GM19452 (cell line): ENCODE results near the gene HSPA1B.
"Not testable (repeated sequence)": the region's sequence is repeated elsewhere in the genome, so short reads cannot be mapped to it uniquely, and the experiment has no call there.

Experiments used
- ATAC-seq: cut with Tn5 transposase; IDR thresholded peaks from one replicate; pipeline ENCODE4 v1.9.1; 2021; ENCODE audit not compliant: unreplicated experiment

The HSPA1B gene

DNA sequence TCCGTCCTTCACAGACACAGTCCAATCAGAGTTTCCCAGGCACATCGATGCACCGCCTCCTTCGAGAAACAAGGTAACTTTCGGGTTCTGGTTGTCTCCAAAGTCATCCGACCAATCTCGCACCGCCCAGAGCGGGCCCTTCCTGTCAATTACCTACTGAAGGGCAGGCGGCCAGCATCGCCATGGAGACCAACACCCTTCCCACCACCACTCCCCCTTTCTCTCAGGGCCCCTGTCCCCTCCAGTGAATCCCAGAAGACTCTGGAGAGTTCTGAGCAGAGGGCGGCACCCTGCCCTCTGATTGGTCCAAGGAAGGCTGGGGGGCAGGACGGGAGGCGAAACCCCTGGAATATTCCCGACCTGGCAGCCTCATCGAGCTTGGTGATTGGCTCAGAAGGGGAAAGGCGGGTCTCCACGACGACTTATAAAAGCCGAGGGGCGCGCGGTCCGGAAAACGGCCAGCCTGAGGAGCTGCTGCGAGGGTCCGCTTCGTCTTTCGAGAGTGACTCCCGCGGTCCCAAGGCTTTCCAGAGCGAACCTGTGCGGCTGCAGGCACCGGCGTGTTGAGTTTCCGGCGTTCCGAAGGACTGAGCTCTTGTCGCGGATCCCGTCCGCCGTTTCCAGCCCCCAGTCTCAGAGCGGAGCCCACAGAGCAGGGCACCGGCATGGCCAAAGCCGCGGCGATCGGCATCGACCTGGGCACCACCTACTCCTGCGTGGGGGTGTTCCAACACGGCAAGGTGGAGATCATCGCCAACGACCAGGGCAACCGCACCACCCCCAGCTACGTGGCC, at the start of gene HSPA1B:
Gene HSPA1B, plus strand, starts transcription at position 453 of the 794 bp plus-strand sequence. Its CDS starts 213 bp downstream, at position 666.
- peak; percentile 61 for ATAC-seq

GRCh38 chr6:31778193-31778592, 49.3 kb upstream of the HSPA1B start:
- ATAC-seq, result no peak

- no peak for ATAC-seq
Measured at GRCh38 chr6:31778999-31779885, 48.3 kb upstream of the HSPA1B start.

DNA sequence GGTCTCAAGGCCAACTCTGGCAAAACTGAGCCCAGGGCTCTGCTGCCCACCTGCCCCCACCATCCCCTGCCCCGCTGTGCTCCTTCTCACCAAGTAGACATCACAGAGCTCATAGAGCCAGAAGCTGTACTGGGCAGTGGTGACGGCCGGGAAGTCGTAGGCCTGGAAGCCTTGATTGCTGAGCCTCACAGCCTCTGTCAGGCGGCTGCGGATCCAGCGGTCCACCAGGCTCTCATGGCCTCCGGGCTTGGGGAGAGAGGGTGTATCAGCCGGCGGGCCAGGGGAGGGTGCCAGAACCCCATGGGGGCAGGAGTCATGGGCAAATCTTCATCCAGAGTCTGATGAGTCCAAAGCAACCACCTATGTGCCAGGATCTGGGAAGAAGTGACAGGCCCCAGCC, 47.6 kb upstream of the HSPA1B start:
- ATAC-seq, result no peak

DNA sequence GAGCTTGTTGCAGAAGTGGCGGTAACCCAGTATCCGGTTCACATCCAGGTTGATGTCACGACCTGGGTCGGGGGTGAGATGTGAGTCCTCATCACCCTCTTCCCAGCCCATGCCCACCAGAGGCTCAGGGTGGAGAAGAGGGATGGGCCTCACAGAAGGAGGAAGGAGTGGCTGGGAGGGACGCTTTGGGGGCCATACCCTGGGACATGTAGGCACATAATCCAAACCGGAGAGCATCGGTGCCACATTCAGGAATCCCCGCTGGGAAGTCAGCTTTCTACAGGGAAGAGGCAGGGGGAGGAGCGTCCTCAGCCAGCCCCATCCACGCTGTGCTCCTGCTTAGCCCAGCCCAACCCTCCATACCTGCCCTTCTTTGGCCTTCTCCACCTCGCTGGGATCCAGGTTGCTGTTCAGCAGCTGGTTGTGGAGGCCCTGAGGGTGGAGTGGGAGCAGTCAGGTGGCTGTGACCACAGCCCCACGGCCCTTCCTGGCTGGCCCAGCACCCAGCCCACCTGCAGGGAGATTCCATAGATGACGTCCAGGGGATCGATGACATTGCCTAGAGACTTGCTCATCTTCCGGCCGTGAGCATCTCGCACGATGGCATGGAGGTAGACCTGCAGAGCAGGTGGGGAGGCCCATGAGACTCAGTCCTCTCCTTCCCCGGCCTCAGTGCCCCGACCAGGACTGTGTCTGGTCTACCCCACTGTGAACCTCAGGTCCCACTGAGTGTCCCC, 46.9 kb upstream of the HSPA1B start:
- no peak for ATAC-seq

DNA sequence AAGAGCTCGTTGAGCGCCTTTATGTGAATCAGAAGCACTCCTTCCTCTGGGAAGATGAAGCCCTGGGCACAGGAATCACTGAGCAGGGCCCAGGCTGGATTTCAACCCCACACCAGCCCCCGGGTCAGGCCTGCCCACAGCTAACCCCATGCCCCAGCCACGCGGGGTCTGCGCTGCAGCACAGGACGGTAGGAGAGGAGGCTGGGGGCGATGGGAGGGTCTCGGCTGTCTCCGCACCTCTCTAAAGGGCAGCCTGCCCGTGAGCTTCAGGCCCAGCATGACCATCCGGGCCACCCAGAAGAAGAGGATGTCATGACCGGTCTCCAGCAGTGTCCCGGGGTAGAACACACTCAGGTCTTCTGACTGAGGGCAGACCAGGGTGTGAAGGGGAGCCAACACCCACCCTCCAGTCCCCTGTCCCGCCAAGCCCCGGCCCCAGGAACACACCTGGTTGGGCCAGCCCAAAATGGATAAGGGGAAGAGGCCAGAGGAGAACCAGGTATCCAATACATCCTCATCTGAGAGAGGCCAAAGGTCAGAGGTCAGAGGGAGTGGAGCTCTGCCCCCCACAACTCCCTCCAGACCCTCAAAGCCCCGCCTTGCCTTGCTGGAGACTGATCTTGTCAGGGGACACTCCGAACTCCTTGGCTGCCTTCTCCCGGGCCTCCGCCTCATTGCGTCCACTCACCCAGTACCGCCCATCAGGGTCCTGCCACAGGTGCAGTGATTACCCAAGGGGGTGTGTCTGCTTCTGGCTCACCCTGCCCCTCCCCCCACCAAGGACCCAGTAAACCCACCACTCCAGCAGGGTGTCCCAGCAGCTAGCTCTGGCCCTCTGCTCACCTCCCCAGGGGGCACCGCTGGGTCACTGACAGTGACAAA, 46.1 kb upstream of the HSPA1B start:
- no peak for ATAC-seq

GRCh38 chr6:31782126-31782855, 45.2 kb upstream of the HSPA1B start:
- ATAC-seq, result no peak

GRCh38 chr6:31784098-31784925, 43.2 kb upstream of the HSPA1B start:
- no peak for ATAC-seq

GRCh38 chr6:31785475-31785874, 42.1 kb upstream of the HSPA1B start:
- no peak for ATAC-seq

DNA sequence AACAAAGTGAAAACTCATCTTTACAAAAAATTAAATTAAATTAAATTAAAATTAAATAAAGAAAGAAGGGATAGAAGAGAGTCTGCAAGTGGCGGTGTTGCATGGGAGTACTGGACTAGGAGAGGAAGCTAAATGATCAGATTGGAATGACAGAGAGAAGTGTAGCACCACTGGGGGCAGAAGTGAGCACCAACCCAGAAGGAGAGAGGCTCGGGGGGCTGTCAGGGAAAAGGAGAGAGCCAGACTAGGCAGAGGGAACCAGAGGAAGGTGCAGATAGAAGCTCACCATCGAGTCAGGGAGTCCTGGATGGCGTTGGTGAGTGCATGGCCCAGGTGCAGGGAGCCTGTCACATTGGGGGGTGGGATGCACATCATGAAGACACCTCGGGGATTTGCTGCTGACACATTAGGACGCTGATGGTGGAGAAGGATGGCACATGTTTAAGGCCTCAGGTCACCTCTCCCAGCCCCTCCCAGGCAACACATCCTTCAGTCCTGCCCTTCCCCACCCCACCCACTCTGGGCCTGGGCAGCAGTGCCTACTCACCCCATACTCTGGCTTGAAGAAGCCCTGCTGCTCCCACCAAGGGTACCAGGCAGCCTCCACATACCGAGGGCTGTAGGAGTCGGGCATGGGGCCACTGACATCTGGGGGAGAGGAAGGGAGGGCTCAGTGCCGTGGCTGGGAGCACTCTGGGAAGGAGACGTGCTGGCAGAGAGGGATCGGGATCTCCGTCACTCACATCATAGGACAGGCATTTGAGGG, 36.0 kb upstream of the HSPA1B start:
- ATAC-seq, result no peak

DNA sequence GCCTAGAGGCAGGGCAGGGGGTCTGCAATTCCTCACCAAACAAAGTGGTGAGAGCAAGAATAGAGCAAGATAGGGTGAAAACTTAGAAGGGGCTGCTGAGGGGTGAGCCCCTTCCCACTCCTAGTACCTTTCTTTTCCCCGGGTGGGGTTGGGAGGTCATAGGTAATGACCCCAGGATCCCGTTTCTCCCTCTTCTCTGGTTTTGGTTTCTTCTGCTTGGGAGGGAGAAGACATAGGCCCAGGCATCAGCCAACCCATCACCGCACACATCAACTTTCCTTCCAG, 35.5 kb upstream of the HSPA1B start:
- ATAC-seq, result no peak

- ATAC-seq, result no peak
Measured at GRCh38 chr6:31792761-31793171, 34.8 kb upstream of the HSPA1B start.

DNA sequence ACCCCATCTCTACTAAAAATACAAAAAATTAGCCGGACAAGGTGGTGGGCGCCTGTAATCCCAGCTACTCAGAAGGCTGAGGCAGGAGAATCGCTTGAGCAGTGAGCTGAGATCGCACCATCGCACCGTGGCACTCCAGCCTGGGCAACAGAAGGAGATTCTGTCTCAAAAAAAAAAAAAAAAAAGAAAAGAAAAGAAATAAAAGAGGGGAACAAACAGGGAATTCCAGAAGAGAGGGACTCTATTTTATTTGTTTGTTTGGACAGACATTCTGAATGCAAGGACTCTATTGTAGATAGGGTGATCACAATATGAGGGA, 33.7 kb upstream of the HSPA1B start:
- not testable (repeated sequence) for ATAC-seq

- no peak for ATAC-seq
Measured at GRCh38 chr6:31794294-31794865, 33.2 kb upstream of the HSPA1B start.

- peak; percentile 15 for ATAC-seq
Measured at GRCh38 chr6:31794866-31795615, 32.5 kb upstream of the HSPA1B start.

- peak; percentile 83 for ATAC-seq
Measured at GRCh38 chr6:31795616-31796298, 31.8 kb upstream of the HSPA1B start, which contains the start of gene VARS1. TSS of gene VARS1 (minus strand) at chr6:31795752. CDS start at chr6:31795217, 535 bp downstream.

DNA sequence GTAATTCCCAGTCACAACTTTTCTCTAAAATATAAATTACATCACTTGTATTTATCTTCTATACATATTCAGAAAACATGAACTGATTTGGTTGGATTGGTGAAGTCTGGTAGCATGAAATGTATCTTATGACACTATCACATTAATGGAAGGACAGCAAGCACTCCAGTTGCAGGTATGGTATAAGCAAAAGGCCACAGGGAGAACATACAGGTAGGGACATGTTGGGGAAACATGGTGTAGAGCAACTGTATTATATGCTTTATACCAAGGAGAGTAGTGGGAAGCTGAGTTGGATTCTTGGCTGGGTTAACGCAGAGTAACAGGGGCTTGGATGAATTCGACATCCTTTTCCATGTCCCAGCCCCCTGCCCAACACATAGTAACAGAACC, 30.5 kb upstream of the HSPA1B start:
- no peak for ATAC-seq
